ENCODE results near the gene UBAP1.
A peak's percentile ranks its signal among the peaks of the same experiment; 100 is the strongest.
"Not testable (repeated sequence)": the region's sequence is repeated elsewhere in the genome, so short reads cannot be mapped to it uniquely, and the experiment has no call there.

Gene UBAP1

DNA sequence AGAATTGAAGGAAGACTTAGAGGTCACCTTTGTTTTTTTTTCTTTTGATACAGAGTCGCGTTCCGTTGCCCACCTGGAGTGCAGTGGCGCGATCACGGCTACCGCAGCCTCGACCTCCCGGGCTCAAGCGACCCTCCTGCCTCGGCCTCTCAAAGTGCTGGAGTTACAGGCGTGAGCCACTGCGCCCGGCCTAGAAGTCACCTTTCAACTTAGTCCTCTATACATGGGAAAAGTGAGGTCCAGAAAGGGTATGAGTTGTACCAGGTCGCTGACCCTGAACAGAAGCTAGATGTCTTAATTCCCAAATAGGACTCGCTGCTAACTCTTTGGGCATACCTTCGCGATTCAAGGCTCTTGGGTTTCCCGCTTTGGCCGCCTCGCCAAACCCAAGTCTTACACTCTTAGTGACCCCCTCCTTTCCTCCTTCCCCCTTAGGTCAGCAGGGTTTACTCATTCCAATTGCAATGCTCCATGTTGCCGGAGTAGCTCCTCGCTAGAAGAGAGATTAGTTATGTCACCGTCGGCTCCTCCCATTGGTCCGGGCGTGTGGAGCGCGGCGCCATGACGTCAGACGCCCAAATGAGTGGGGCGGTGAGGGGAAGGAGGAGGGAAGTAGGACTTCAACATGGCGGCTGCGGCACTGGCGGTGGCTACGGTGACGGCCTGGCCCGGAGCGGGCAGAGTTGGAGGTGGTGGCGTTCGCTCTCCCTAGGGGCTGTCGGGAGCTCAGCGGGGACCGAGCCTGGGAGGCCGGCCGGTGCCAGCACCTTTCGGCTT is at the start of gene UBAP1:
UBAP1 (plus strand) TSS at position 608 of the 777 bp plus-strand sequence. CDS start 41,872 bp downstream, outside the sequence.
- peak; percentile 92 for DNase-seq

DNA sequence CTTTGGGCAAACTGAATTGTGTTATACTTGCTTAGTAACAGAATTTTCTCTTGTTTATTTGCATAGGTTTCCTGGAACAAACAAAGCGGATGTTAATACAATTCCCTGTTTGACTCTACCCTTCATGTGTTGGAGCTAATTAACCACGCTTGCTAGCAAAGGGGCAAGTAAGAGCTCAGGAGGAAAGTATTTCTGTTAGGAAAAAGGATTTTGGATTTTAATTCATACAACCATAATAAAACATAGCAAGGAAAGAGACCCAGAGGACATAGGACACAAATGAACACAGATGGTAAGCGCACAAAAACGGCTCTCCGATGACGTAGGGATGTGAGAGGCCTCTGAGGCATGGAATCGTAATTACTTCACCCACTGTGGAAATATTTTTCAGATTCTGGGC is 47.3 kb upstream of the UBAP1 start:
- DNase-seq, result no peak

DNA sequence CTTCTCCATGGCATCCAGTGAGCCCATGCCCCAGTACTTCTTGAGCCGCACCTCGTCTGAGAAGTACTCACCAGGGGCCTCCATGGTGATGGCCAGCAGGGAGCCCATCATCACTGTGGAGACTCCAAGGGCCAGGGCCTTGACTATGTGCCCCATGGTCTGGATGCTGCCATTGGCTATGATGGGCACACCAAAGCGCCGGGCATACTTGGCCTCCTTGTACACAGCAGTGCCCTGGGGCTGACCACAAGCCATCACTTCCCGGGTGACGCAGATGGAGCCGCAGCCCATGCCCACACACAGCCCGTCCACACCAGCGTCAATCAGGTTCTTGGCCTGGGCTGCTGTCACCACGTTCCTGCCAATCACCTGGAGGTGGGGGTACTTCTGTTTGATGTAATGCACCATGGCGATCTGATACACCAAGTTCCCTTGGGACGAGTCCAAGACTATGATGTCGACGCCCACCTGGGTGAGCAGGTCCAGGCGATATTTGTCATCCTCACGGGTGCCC is 45.4 kb upstream of the UBAP1 start:
- DNase-seq, result no peak

DNA sequence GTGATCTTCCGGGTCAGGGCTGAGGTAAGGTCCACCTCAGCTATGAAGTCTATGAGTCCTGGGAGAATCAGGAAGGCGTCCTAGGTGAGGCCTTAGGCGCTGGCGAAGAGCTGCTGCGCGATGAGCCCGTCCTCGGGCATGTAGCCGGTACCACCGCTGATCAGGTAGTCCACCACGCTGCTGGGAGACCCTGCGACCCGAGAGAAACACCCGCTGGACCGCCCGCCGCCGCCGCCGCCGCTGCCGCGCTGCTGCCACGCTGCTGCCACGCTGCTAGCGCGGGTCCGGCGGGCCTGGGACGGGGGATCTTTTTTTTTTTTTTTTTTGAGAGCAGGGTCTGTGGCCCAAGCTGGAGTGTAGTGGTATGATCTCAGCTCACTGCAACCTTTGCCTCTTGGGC is 44.3 kb upstream of the UBAP1 start:
- DNase-seq, result no peak

DNA sequence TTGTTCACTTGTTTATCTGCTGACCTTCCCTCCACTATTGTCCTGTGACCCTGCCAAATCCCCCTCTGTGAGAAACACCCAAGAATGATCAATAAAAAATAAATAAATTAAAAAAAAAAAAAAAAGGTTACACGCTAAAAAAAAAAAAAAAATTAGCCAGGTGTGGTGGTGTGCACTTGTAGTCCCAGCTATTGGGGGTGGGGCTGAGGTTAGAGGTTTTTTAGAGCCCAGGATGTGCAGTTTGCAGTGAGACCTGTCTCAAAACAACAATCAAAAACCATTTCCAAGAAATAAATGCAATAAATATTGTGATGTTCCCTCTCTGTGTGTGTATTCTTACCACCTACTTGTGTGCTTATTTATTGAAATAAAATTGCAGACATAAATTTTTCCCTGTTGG is 40.2 kb upstream of the UBAP1 start:
- not testable (repeated sequence) for DNase-seq

DNA sequence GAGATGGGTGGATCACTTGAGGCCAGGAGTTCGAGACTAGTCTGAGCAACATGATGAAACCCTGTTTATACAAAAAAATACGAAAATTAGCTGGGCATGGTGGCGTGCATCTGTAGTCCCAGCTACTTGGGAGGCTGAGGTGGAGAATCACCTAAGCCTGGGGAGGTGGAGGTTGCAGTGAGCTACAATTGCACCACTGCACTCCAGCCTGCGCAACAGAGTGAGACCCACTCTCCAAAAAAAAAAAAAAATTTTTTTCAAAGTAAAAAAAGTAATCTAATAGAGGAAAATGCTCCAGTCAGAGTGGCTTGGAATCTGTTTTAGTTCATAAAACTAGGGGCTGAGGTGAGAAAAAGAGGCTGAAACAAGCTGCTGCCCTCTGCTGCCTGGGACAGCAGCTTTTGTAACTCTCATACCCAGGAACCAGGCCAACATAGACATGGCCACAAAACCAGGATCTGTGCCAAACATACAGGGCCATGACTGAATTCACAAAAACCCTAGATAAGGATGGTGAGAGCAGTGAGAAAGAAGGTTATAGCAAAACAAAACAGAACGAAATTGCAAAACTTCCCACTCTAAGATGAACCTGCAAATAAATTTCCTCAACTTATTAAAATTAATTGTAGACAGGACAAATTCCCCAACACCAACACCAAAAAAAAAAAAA is 39.2 kb upstream of the UBAP1 start:
- no peak for DNase-seq

DNA sequence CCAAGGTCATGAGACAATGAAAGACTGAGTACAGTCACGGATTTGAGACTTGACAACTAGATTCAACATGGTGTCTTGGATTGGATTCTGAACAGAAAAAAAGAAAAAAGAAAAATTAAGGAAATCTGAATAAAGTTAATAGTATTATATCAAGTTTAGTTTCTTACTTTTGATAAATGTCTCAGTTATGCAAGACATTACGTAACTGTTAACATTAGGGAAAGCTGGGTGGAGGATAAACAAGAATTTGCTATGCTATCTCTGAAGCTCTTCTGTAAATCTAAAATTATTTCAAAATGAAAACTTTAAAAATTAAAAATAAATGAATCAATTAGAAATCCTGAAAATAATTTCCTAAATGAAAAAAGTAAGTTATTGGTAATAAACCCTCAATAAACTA is 38.0 kb upstream of the UBAP1 start:
- DNase-seq, result no peak

DNA sequence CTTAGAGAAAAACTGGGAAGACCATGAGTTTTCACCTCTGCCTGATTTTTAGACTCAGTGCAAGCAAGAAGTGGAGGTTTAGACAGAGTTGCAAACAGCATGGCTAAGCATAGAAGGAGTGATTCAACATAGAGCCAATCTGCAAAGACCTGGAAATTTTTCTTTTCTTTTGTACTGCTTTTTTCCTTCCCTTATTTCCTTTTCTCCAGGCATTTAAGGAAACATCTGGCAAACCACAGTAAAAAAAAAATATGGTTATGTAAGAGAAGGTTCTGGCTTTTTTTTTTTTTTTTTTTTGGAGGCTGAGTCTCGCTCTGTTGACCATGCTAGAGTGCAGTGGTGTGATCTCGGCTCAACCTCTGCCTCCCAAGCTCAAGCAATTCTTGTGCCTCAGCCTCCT is 35.7 kb upstream of the UBAP1 start:
- DNase-seq, result no peak

DNA sequence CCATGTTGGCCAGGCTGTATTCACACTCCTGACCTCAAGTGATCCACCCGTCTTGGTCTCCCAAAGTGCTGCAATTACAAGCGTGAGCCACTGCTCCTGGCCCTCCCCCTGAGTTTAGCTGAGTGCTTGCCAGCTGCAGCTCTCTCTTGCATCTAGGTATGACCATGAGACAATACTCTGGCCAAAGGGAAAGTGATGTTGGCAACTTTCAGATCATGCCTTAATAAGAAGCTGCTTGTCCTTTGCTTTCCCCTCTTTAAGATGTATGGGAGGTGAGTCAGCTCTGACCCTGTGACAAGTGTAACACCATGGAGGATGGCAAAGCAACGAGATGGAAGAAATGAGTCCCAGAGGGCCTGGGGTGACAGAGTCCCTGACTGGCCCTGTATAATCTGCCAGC is 33.7 kb upstream of the UBAP1 start:
- no peak for DNase-seq

DNA sequence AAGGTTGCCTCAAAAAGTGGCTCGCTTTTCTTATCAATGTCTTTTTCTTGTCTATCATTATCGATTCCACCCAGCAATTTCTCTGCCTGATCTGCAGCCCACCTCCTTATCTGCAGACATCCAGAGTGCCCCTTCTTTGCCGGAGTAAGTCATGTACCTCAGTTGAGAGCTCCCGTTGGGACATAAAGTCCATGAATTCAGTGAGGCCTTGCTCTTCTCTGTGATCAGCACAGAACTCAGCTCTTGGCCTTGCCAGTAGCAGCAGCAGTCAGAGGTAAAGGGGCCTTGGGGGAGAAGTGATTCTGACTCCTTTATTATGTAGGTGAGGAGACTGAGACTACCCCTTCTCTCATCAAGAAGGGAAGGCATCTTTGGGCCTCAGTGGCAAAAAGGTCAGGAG is 27.4 kb upstream of the UBAP1 start:
- DNase-seq, result no peak

DNA sequence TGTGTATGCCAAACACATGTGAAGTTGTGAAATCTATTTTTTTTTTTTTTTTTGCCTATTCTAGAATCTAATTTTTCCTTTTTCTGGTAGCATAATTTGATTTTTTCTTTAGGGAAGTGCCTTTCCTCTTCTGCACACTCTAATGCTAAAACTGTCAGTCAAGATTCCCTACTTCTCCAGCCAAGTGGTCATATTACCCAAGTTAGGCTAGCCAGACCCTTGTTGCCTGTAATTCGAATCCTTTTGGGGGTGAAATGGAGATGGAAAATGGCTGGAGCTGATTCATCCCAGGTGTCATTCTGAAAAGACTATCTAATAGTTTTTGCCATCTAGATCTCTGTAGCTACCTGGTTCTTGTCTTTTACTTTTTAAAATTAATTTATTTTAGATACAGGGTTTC is 24.8 kb upstream of the UBAP1 start:
- no peak for DNase-seq

DNA sequence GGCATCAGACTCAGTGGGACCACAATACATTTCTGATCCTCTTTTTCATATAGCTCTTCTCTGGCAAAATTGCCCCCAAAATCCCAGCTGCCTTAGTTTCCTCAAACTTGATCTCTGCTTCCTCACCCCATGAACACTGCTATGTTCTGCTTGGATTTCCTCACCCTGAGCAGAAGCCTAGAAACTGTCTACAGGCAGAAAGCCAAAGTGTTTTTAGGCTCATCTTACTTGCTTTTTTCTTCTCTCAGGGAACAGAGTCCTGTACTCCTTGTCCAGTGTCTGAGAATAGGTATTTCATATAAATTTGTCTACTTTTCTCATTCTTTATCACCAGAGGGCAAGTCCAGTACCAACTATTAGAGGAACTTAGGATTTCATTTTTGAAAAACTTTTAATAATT is 21.5 kb upstream of the UBAP1 start:
- no peak for DNase-seq

DNA sequence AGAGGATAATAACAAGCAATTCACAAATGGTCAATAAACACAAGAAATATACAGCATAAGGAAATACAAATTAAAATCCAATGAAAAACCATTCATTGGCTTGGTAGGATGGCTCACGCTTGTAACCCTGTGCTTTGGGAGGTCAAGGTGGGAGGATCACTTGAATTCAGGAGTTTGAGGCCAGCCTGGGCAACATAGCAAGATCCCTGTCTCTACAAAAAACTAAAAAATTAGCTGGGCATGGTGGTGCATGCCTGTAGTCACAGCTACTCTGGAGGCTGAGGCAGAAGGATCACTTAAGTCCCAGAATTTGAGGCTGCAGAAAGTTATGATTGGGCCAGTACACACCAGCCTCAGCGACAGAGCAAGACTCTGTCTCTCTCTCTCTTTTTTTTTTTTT is 20.9 kb upstream of the UBAP1 start:
- DNase-seq, result no peak

DNA sequence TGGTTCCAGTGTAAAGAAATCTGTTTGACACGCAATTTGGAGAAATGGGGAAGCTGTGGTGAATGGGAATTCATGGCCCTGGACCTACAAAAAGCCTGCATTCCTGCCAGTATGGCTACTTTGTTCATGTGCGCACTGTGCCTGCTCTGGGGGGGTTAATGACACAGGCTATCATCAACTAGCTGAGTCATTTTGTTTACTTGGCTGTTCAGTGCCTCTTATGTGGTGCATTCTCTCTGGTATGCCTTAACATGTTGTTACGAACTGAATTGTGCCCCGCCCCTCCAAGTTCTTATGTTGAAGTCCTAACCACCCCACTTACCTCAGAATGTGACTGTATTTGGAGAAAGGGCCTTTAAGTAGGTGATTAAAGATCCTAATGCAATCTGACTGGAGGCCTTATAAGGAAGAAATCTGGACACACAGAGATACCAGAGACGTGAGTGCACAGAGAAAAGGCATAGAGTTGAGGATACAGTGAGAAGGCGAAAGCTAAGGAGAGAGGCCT is 20.4 kb upstream of the UBAP1 start:
- DNase-seq, result no peak

DNA sequence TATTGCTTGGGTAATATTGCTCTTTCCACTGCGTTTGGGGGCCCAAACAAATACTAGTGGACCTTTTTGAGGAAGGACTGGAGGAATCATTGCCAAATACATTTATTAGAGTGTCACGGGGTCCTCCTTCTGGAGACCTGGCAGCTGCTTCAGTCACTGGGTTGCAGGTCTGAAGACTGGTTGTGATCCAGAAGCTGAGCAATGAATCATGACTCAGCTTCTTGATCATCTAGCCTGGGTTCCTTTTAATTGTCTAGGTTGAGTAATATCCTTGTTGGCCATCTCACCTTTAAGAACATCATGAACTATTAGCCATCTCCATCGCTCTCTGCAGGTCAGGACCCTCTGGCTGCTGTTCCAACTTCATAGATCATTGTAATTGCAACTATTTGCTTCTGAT is 15.4 kb upstream of the UBAP1 start:
- no peak for DNase-seq

DNA sequence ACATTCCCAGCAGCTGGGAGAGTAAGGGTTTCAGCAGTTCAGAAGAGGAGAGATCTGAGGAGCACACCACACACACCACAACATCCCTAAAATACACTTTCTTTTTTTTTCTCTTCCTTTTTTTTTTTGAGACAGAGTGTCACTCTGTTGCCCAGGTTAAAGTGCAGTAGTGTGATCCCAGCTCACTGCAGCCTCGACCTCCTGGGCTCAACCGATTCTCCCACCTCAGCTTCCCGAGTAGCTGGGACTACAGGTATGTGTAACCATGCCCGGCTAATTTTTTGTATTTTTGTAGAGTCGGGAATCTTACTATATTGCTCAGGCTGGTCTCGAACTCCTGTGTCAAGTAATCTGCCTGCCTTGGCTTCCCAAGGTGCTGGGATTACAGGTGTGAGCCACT is 9.7 kb upstream of the UBAP1 start:
- DNase-seq, result no peak

DNA sequence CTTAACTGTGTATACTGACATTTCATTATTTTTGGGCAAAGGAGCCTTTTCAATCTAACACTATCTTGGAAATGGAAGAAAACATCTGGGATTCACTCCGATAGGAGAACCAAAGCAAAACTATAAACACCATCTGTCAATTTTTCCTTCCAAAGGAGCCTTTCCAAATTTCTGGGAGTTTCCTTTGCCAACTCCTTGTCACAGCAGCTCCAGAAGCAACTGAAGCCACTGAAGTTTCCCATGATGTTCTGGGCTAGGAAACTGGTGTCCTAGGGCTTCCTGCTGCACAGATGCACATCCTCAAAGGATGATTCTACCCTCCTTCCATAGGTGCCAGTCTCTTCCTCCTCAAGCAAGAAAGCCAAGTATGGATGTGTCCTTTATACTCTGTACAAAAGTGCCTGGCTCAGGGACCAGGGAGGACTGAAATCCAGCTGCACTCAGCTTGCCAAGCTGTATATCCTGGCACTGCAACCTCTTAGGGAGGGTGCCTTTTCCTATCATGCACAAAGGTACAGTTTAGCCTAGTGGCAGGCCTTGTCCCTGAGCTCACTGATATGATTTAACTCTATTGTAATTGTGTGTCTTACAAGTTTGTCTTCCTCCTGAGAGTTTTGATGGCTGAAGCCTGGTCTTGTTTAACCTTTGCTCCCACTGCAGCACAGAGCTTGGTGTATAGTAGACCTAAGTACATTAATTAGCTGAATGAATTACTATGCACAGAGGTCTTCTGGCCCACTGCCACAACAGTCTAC is 8.4 kb upstream of the UBAP1 start:
- no peak for DNase-seq

DNA sequence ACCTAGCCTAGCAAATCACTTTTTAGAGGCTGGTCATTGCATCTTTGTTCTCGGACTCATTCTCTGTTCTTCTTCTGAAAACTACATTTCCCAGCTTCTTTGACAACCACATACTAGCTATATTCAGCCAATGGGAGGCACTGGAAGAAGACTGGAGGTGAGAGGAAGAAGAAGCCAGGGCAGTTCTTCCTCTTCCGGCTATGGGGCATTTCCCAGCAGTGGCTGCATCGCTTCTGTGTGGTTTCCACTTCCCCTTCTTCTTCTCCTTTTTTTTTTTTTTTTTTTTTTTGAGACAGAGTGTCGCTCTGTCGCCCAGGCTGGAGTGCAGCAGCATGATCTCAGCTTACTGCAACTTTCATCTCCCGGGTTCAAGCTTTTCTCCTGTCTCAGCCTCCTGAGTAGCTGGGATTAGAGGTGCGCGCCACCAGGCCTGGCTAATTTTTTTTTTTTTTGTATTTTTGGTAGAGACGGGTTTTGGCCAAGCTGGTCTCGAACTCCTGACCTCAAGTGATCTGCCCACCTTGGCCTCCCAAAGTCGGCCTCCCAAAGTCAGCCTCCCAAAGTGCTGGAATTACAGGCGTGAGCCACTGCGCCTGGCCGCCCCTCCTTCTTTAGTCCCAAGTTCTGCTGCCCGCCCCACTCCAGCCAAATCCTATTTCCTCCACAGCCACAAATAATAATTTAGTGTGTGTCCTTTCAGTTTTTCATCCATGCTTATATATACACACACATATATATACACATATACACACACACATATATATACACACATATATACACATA is 6.9 kb upstream of the UBAP1 start:
- no peak for DNase-seq

DNA sequence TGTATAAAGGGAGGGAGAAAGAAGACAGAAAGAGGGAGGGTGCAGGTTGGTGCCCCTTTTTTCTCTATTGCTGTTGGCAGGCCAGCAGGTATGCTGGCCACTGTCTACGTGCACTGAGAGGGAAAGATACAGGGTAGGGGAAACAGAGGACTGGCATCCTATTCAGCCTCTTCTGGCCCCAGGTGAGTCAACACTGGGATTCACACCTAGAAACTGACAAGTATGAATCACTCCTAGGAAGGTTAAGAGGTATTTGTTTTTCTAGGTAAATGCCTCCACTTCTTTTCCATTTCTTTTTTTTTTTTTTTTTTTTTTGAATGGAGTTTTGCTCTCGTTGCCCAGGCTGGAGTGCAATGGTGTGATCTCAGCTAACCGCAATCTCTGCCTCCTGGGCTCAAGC is 2.8 kb upstream of the UBAP1 start:
- no peak for DNase-seq

DNA sequence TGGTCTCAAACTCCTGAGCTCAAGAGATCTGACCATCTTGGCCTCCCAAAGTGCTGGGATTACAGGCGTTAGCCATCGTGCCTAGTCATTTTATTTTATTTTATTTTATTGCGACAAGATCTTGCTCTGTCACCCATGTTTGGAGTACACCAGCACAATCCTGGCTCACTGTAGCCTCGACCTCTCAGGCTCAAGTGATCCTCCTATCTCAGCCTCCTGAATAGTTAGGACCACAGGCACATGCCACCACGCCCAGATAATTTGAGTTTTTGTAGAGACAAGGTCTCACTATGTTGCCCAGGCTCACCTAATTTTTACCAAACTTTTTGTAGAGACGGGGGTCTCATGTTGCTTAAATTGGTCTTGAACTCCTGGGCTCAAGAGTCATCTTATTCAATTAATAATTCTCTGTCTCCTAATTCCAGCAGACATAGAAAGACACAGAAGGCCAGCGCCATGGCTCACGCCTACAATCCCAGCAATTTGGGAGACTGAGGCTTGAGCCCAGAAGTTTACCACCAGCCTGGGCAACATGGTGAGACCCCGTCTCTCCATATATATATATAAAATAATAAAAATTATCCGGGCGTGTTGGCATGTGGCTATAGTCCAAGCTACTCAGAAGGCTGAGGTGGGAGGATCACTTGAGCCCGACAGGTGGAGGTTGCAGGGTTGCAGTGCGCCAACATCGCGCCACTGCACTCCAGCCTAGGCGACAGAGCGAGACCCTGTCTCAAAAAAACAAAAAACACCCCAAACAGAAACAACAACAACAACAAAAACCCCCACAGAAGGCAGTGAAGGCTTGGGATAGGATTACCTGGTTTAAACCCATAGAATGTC is 1.0 kb upstream of the UBAP1 start:
- no peak for DNase-seq

DNA sequence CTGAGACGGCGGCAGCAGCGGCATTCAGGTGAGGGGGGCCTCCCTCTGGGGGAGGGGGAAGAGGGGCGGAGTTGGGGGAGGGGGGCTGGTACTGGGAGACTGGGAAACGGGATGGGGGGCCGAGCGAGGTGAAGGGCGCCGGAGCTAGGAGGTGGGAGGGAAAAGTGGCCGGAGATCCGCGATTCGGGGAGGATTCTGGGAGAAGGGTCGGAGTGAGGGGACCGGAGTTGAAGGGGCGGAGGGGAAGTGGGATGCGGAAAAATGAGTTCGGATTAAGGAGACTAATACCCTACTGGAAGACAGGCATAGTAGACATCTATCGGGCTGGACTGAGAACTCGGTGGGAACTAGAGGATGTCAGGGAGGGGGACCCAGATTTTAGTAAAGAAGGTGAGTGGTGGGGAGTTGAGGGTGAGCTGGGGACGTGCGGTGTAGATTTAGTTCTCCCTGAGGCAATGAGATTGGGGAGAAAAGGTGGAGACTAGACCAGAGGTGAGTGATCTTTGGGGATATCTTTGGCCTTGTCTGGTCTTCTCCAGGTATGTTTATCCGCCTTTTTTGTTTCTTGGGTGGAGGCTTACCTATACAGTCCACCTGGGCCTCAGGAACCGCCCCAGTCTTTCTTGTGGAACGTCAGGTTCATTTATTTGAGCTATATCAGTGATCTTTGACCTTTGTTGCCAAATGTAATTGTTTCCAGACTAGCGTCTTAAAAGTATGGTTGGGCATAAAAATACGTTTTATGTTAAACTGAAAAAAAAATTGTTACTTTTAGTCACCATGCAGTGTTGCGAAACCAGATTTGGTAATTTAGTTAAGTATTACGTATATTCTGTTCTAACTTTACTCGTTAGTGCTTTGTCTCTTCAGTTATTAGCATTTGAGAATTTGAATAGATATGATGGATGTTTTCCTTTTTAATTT is 632 bp downstream of the UBAP1 start:
- DNase-seq, result no peak
